ENCODE results near the gene FRMD3. TPM values are rescaled to one million over a fixed set of nuclear protein-coding genes. Genes with fewer than 3 reads are reported as not detected.

The FRMD3 gene
- total and polyA plus RNA-seq, 8 donors = 1.3 to 18.0 (median 4.1) TPM

DNA sequence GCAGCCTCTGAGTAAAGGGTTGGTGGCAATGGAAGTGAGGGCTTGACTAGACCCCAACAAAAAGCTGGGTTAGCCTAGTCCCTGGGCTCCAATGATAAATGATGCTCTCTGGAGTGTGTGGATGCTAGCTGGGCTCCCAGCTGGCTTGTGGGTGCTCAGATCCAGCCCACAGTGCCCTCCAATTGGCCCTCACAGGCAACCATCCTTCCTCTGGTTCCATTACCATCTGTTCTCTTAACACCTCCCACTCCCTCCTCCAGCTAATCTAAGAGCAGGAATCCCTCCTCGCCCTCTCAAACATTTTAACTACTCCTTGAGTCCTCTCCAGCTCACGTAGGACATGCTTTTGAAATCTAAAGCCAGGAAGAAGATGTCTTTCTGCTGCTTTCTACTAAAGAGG lies 25.2 kb upstream of the FRMD3 start:
- Histone ChIP-seq H3K4me3 (no peak overlapping the region), H3K4me1 (no peaks in the 10 kb centered on the region), H3K36me3 (no peaks in the 10 kb centered on the region), H3K27ac (no peak overlapping the region), H3K9me3 (no peaks in the 10 kb centered on the region), H3K27me3 (no peaks in the 10 kb centered on the region)
- TF ChIP-seq, protein P1, sequence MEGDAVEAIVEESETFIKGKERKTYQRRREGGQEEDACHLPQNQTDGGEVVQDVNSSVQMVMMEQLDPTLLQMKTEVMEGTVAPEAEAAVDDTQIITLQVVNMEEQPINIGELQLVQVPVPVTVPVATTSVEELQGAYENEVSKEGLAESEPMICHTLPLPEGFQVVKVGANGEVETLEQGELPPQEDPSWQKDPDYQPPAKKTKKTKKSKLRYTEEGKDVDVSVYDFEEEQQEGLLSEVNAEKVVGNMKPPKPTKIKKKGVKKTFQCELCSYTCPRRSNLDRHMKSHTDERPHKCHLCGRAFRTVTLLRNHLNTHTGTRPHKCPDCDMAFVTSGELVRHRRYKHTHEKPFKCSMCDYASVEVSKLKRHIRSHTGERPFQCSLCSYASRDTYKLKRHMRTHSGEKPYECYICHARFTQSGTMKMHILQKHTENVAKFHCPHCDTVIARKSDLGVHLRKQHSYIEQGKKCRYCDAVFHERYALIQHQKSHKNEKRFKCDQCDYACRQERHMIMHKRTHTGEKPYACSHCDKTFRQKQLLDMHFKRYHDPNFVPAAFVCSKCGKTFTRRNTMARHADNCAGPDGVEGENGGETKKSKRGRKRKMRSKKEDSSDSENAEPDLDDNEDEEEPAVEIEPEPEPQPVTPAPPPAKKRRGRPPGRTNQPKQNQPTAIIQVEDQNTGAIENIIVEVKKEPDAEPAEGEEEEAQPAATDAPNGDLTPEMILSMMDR (IDR thresholded peaks at IDR 0.05) = no peak
- no peak for TF ChIP-seq EP300 (IDR thresholded peaks at IDR 0.05)
- no peak for TF ChIP-seq POLR2A (IDR thresholded peaks at IDR 0.05)
- no peak for TF ChIP-seq POLR2AphosphoS5 (IDR thresholded peaks at IDR 0.05)
- DNase-seq = no peak
- WGBS, 5 donors = 77 to 94% (median 85%) methylated on average over 2 of the region's 2 CpGs
- intact Hi-C loops (cut with DNase I; ENCODE audit: low total_unique reads) = no loop called here

DNA sequence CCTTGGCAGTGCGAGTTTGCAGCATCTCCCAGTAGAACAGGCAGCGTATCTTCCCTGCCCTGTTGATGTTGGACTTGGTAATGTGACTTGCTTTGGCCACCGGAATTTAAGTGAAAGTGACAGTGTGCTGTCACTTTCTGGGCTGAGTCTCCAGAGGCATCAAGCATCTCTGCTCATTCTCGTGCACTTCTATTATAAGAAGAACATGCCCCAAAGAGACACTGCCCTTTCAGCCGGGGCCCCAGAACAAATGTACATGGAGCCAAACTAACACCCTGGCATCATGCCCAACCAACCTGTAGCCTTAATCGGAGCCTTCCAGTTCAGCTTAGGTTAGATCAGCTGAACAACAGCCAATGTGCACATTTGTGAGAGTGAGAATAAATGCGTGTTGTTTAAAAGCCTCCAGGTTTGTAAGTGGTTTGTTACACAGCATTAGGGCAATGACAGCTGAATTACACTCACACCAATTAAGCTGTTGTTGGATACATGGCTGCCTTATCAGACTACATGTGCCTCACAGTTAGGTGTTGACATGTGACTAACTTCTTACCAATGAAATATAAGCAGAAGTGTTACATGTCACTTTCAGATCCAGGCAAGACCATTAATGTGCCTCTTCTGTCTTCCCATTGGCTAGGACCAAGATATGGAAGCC lies 22.1 kb upstream of the FRMD3 start:
- intact Hi-C loops (cut with DNase I; ENCODE audit: low total_unique reads) = no loop called here
- Histone ChIP-seq H3K4me3 (no peak overlapping the region), H3K9me3 (peaks cover 0 to 2% (median 0%) of the 10 kb centered on the region in 4 donors), H3K27me3 (no peaks in the 10 kb centered on the region), H3K27ac (no peak overlapping the region), H3K4me1 (no peaks in the 10 kb centered on the region), H3K36me3 (no peaks in the 10 kb centered on the region)
- TF ChIP-seq, protein P1 (IDR thresholded peaks at IDR 0.05) = no peak
- no peak for TF ChIP-seq POLR2A (IDR thresholded peaks at IDR 0.05)
- TF ChIP-seq EP300 (IDR thresholded peaks at IDR 0.05) = no peak
- no peak for TF ChIP-seq POLR2AphosphoS5 (IDR thresholded peaks at IDR 0.05)
- WGBS, 5 donors = 76 to 83% (median 78%) methylated on average over 7 of the region's 7 CpGs
- no peak for DNase-seq

DNA sequence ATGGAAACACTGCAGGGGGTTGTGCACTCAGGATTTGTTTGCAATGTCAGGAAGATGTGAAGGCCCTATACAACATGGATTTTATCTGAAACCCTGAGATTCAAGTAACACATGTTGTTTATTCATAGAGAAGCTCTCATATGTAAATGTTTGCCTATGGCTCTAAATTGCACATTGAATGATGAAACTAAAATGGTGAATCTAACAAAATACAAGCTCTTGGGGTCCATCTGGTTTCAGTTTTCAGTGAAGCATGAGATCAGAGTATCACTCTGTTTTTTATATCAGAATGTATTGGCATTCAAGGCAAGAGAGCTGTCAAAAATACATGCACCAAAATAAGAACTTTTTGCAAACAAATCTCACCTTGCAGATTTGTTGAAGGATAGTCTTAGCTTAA lies 19.6 kb upstream of the FRMD3 start:
- H3K4me1 ChIP-seq = no peaks in the 10 kb centered on the region
- DNase-seq = no peak
- no peak overlapping the region for H3K27ac ChIP-seq
- TF ChIP-seq POLR2A (IDR thresholded peaks at IDR 0.05) (no peak), EP300 (IDR thresholded peaks at IDR 0.05) (no peak), POLR2AphosphoS5 (IDR thresholded peaks at IDR 0.05) (no peak)
- TF ChIP-seq, protein P1 (IDR thresholded peaks at IDR 0.05) = no peak
- no peaks in the 10 kb centered on the region for H3K27me3 ChIP-seq
- intact Hi-C loops (cut with DNase I; ENCODE audit: low total_unique reads) = no loop called here
- H3K4me3 ChIP-seq = no peak overlapping the region
- peaks cover 0 to 10% (median 3%) of the 10 kb centered on the region in 4 donors for H3K9me3 ChIP-seq
- H3K36me3 ChIP-seq = no peaks in the 10 kb centered on the region

DNA sequence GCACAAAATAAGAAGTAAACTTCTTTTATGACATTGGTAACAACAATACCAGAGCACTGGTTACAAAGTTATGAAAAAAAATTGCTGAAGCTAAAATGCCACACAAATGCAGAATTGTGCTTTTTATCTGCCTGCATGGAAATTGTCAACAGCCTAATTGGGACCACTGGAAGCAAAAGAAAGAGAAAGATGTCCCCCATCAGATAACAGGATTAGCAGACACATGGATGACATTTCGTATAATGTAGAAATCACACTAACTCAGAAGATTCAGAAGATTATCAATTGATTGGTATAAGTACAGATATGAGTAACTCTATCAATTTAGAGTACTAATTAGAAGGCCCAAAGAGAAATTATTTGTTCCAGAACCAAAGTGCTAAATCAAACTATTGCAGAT lies 19.1 kb upstream of the FRMD3 start:
- DNase-seq = no peak
- Histone ChIP-seq H3K36me3 (no peaks in the 10 kb centered on the region), H3K27me3 (no peaks in the 10 kb centered on the region), H3K9me3 (peaks cover 0 to 15% (median 5%) of the 10 kb centered on the region in 4 donors), H3K4me1 (no peaks in the 10 kb centered on the region), H3K27ac (no peak overlapping the region), H3K4me3 (no peak overlapping the region)
- WGBS, 5 donors = 83 to 94% (median 91%) methylated on average over 1 of the region's 1 CpG
- intact Hi-C loops (cut with DNase I; ENCODE audit: low total_unique reads) = no loop called here
- no peak for TF ChIP-seq POLR2AphosphoS5 (IDR thresholded peaks at IDR 0.05)
- TF ChIP-seq, protein P1 (IDR thresholded peaks at IDR 0.05) = no peak
